Measurements from ENCODE around the gene C1QTNF8. TPM values are rescaled to one million over a fixed set of nuclear protein-coding genes. Genes with fewer than 3 reads are reported as not detected.
A peak's percentile ranks its signal among the peaks of the same experiment; 100 is the strongest.

C1QTNF8 gene
- polyA plus RNA-seq, 2 of the 4 experiments (the other 2 are of a cell fraction), result not detected

GRCh38 chr16:1065469-1066128, 30.4 kb downstream of the C1QTNF8 start:
- FAIRE-seq (no peak), DNase-seq (ENCODE audit: low read depth in 1 of 2, low spot score in 1 of 2) (no peak), ATAC-seq (no peak)
- Histone ChIP-seq H3K9me3 (no peaks in the 10 kb centered on the region), H3K4me1 (no peaks in the 10 kb centered on the region), H3K27ac (no peak overlapping the region), H3K4me2 (no peak overlapping the region), H3K4me3 (no peak overlapping the region)
- whole genome bisulfite sequencing (ENCODE audit: missing lambda C conversion rate), result 75% methylated on average over 37 of the region's 55 CpGs
- CTCF ChIA-PET, result interaction anchor here (1.5 to 12.4 kb wide), 3 partner anchors 8 to 128 kb away, joined by 9 to 174 read pairs (median 9); no protein-coding TSS in a partner anchor
- no peak for TF ChIP-seq RCOR1 (IDR thresholded peaks at IDR 0.05; ENCODE audit: low read depth, low read length)
- TF ChIP-seq USF2 (IDR thresholded peaks at IDR 0.05), result no peak
- TF ChIP-seq HDAC2 (IDR thresholded peaks at IDR 0.05), result no peak
- no peak for TF ChIP-seq NPAS2 (CRISPR knock-in tag; IDR thresholded peaks at IDR 0.05; ENCODE audit: borderline replicate concordance)
- TF ChIP-seq JUN (IDR thresholded peaks at IDR 0.05), result no peak
- no peak for TF ChIP-seq ZFP36 (IDR thresholded peaks at IDR 0.05; ENCODE audit: borderline replicate concordance, partially characterized antibody)
- TF ChIP-seq FOXS1 (CRISPR knock-in tag; IDR thresholded peaks at IDR 0.05), result no peak
- no peak for TF ChIP-seq HEYL (CRISPR knock-in tag; IDR thresholded peaks at IDR 0.05)
- no peak for TF ChIP-seq RAD21 (conservative IDR thresholded peaks at IDR 0.05 in 1 of 2, IDR thresholded peaks at IDR 0.05 in 1 of 2)
- POLR2A ChIA-PET, result no interaction called here

GRCh38 chr16:1063728-1064127, 32.3 kb downstream of the C1QTNF8 start:
- ChIA-PET POLR2A (interaction anchor here (1.0 kb wide), 1 partner anchor 15 kb away, joined by 4 read pairs; no protein-coding TSS in a partner anchor), CTCF (interaction anchor here (0.9 to 12.4 kb wide), 4 partner anchors 7 to 128 kb away, joined by 3 to 174 read pairs (median 6); no protein-coding TSS in a partner anchor)
- Histone ChIP-seq H3K4me1 (no peaks in the 10 kb centered on the region), H3K4me2 (no peak overlapping the region), H3K27ac (no peak overlapping the region), H3K4me3 (no peak overlapping the region), H3K9me3 (peaks cover 10% of the 10 kb centered on the region; the same call in 2 of the 3 replicates)
- no peak for DNase-seq (ENCODE audit: low read depth in 1 of 2, low spot score in 1 of 2)
- FAIRE-seq, result no peak
- WGBS (ENCODE audit: missing lambda C conversion rate), result 50% methylated on average over 19 of the region's 21 CpGs
- TF ChIP-seq CHD2 (IDR thresholded peaks at IDR 0.05; ENCODE audit: low read length, partially characterized antibody) (no peak), FOXS1 (CRISPR knock-in tag; IDR thresholded peaks at IDR 0.05) (no peak), FOSL2 (IDR thresholded peaks at IDR 0.05) (no peak), FOSL2 (CRISPR knock-in tag; IDR thresholded peaks at IDR 0.05) (peak; percentile 11; the same call in 1 of the 2 replicates)
- ATAC-seq, result no peak

- H3K27ac ChIP-seq, result no peak overlapping the region
- no peak overlapping the region for H3K4me3 ChIP-seq
- 0 out of 3 replicates have a peak, but pooled peaks cover under 1% of the 10 kb centered on the region for H3K4me1 ChIP-seq
- no peak overlapping the region for H3K4me2 ChIP-seq
- no peak for FAIRE-seq
- 57% methylated on average over 6 of the region's 20 CpGs for WGBS (ENCODE audit: missing lambda C conversion rate)
- ChIA-PET POLR2A (no interaction called here), CTCF (no interaction called here)
- TF ChIP-seq JUNB (IDR thresholded peaks at IDR 0.05) (no peak), EHMT2 (IDR thresholded peaks at IDR 0.05; ENCODE audit: low read depth) (no peak), FOXS1 (CRISPR knock-in tag; IDR thresholded peaks at IDR 0.05) (no peak), HES2 (IDR thresholded peaks at IDR 0.05) (no peak), PHF8 (IDR thresholded peaks at IDR 0.05; ENCODE audit: borderline replicate concordance, low read depth) (no peak), JUN (IDR thresholded peaks at IDR 0.05) (no peak), ESRRA (IDR thresholded peaks at IDR 0.05; ENCODE audit: borderline replicate concordance, low read length) (no peak), CTCF (IDR thresholded peaks at IDR 0.05) (no peak), BHLHE40 (IDR thresholded peaks at IDR 0.05; ENCODE audit: low read depth, low read length) (no peak), KDM1A (IDR thresholded peaks at IDR 0.05; ENCODE audit: low read depth) (no peak), NFE2L2 (conservative IDR thresholded peaks at IDR 0.05; ENCODE audit: low read length) (no peak), REST (IDR thresholded peaks at IDR 0.05) (no peak), ZSCAN20 (CRISPR knock-in tag; IDR thresholded peaks at IDR 0.05) (no peak), HOXB5 (CRISPR knock-in tag; IDR thresholded peaks at IDR 0.05) (no peak), GATA3 (IDR thresholded peaks at IDR 0.05; ENCODE audit: borderline replicate concordance) (no peak), MAFK (IDR thresholded peaks at IDR 0.05; ENCODE audit: partially characterized antibody) (no peak), HOXA7 (CRISPR knock-in tag; IDR thresholded peaks at IDR 0.05) (no peak), POLR2A (IDR thresholded peaks at IDR 0.05; ENCODE audit: low read length) (no peak)
- peak in 1 of 2 experiments; percentile 35; a peak in 2 of 6 replicates for ATAC-seq
- H3K9me3 ChIP-seq, result peaks cover 15% of the 10 kb centered on the region; the same call in 2 of the 3 replicates
- no peak for DNase-seq (ENCODE audit: low read depth in 1 of 2, low spot score in 1 of 2)
Measured at GRCh38 chr16:1062895-1063294, 33.1 kb downstream of the C1QTNF8 start.

Data from A549 (cell line).